Stimulated activated effector memory CD8-positive, alpha-beta T cell treated with anti-CD3 and anti-CD28 coated beads, Interleukin-12 subunit alpha, Interleukin-12 subunit beta, amount 100 ng/mL, for 72 hours (primary cell): Measurements from ENCODE around the gene GSTK1.
"Not testable (repeated sequence)": the region's sequence is repeated elsewhere in the genome, so short reads cannot be mapped to it uniquely, and the experiment has no call there.

ENCODE experiments used
- ATAC-seq: fragments of 150-1000 bp; cut with Tn5 transposase; 2 replicates; pipeline ENCODE4 v1.10.0; 2021
- DNase-seq, 2 donors: peaks; one replicate each; pipeline ENCODE4 v3.0.0; 2021 to 2022; ENCODE audit warnings: low spot score in 2 of 2
- H3K27ac Mint-ChIP-seq: one replicate; pipeline ENCODE4 v1.8.0; 2022; ENCODE audit warnings: mild to moderate bottlenecking, mixed read lengths
- H3K36me3 Mint-ChIP-seq: one replicate; pipeline ENCODE4 v1.8.0; 2022; ENCODE audit warnings: mild to moderate bottlenecking, mixed read lengths
- H3K4me1 Mint-ChIP-seq: one replicate; pipeline ENCODE4 v1.8.0; 2022; ENCODE audit warnings: mixed read lengths
- H3K4me3 Mint-ChIP-seq: one replicate; pipeline ENCODE4 v1.8.0; 2022; ENCODE audit warnings: mild to moderate bottlenecking, mixed read lengths
- H3K9me3 Mint-ChIP-seq: one replicate; pipeline ENCODE4 v1.8.0; 2022; ENCODE audit warnings: mixed read lengths

GSTK1 gene

DNA sequence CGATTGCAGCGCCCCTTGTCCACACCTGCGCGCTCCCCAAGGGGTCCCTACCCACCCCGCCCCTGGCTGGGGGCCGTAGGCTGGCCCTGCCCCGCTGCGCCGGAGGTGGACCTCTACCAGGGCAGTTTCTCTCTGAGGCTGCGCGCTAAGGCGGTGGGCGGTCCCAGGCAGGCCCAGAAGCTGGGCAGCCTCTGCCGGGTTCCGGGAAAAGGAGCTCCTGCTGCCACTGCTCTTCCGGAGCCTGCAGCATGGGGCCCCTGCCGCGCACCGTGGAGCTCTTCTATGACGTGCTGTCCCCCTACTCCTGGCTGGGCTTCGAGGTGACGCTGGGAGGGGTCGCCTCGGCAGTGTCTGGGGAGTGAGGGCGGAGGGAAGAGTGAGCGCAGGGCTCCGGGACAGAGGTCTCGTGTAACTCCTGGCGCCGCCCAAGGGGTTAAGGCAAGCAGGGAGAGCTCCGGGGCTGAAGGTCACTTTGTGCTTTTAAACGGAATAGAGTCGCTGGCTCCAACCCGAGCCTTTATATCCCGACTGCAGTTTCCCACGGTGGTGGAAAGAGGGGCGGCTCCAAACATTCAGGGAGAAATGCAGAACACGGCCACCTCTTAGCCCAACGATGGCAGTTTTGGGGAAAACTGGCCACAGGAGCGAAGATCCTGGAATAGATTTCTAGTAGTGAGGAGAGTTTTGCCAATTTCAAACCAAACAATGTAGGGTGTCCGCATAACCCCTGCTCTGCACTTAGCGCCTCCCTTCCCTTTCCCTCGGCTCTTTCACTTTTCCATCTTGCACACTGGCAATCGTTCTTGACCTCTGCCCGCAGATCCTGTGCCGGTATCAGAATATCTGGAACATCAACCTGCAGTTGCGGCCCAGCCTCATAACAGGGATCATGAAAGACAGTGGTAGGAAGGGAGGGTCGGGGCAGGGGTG lies at the start of gene GSTK1:
Gene GSTK1 (plus strand): TSS at position 176 of the 930 bp plus-strand sequence. CDS start 73 bp downstream, at position 249.
- peaks cover 45% of the 10 kb centered on the region for H3K36me3 Mint-ChIP-seq
- peaks cover 41% of the 10 kb centered on the region for H3K4me1 Mint-ChIP-seq
- peak within 1 kb of the TSS; percentile 99 for H3K4me3 Mint-ChIP-seq
- ATAC-seq: peak; percentile 98
- DNase-seq: peak; percentile 60 to 89
- peak within 1 kb of the TSS; percentile 98 for H3K27ac Mint-ChIP-seq
- no peaks in the 10 kb centered on the region for H3K9me3 Mint-ChIP-seq

DNA sequence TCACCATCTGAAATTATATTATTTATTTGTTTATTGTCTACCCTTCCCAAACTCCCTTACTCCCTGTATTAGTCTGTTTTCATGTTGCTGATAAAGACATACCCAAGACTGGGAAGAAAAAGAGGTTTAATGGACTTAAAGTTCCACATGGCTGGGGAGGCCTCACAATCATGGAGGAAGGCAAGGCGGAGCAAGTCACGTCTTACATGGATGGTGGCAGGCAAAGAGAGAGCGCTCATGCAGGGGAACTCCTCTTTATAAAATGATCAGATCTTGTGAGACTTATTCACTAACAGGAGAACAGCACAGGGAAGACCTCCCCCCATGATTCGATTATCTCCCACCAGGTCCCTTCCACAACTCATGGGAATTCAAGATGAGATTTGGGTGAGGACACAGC lies 49.8 kb upstream of the GSTK1 start:
- H3K4me3 Mint-ChIP-seq, H3K9me3 Mint-ChIP-seq, H3K36me3 Mint-ChIP-seq, H3K4me1 Mint-ChIP-seq, DNase-seq, H3K27ac Mint-ChIP-seq, ATAC-seq: not testable (repeated sequence)

DNA sequence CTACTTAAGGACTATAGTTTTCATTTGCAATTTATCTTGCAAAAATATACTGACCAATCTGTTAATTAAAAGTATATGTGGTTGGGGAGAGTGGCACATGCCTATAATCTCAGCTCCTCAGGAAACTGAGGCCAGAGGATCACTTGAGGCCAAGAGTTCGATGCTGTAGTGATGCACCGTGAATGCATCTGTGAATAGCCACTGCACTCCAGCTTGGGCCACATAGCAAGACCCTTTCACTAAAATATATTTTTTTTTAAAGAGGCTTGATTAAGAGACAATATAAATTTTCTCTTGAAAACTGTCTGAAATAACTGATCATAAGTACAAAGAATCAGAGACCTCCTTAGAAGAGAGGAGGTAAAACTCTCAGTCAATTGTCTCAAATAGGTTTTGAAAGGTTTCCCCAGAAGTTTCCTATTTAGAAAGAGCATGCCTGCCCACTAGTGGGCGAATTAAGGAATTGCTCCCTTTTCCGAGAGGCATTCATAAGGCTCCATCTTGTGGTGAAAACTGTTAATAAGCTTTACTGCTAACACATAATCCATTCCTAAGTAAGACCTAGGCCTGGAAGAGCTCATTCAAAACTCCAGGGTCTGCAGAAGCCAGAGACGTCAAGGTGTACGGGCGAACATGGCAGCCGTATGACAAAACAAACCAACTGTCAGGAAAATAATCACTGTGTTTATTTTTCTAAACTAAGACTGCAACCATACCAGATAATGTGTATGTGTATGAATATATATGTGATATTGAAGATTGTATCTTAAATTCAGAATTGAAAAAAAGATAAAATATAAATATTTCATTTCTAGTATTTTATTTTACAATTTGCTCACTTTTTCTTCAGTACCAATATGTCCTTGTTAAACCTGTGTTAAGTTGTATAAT lies 48.2 kb upstream of the GSTK1 start:
- Mint-ChIP-seq H3K4me3 (no peak overlapping the region), H3K36me3 (no peaks in the 10 kb centered on the region), H3K27ac (no peak overlapping the region), H3K9me3 (no peaks in the 10 kb centered on the region), H3K4me1 (no peaks in the 10 kb centered on the region)
- ATAC-seq (peak; percentile 69), DNase-seq (peak; percentile 36 to 69)

DNA sequence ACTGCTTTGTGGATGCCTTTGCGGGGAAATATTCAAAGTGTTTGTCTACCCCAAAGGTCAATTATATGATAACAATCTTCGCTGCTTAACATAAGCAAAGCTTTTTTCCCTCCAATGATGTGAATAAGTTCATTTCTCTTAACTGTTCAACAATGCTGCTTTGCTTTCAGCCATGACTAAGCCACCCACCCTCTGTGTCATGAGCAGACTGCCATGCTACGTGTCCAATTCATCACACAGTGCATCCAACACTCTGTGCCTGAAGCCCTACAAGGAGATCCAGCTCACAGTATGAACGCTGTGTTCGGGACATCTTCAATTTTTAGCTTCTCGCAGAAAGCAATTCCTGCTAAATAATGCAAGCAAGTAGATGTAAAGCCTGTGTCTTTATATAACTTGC lies 47.1 kb upstream of the GSTK1 start:
- Mint-ChIP-seq H3K9me3 (no peaks in the 10 kb centered on the region), H3K27ac (no peak overlapping the region), H3K4me3 (no peak overlapping the region), H3K4me1 (no peaks in the 10 kb centered on the region), H3K36me3 (no peaks in the 10 kb centered on the region)
- DNase-seq (no peak), ATAC-seq (no peak)

DNA sequence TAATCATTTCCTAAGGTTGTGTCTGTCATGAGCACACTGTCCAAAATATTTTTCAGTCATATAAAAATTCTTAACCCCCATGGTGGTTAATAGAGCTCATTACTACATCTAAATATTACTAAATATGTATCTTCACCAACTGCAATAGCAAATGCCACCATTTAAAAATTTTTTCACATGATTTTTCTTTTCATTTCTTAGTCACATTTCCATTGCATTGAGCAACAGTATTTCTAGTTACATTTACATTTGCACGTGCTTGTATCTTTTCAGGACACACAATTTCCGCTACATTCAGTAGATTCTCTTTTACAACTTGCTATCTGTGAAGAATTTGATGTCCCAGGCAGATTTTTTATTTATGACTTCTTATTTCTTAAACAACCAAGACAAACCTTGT lies 46.6 kb upstream of the GSTK1 start:
- ATAC-seq (no peak), DNase-seq (no peak)
- Mint-ChIP-seq H3K4me1 (no peaks in the 10 kb centered on the region), H3K4me3 (no peak overlapping the region), H3K27ac (no peak overlapping the region), H3K36me3 (no peaks in the 10 kb centered on the region), H3K9me3 (no peaks in the 10 kb centered on the region)

DNA sequence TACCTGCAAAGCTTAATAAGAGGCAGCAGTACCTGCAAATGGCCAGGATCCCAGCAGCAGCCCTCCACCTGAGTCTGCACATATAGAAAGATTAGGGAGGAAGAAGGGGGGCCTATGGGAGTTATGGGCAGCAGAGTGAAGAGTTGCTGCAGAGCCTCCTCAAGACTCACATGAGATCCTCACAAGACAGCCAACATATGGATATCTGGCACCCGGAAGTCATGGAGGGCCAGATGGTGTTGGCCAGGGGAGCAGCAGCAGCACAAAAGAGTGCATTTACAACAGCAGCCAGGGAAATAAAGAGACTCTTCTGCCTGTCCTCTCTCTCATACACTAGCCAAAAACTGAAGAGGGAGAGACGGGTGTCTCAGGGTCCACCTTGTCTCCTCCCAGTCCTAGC lies 45.4 kb upstream of the GSTK1 start:
- H3K4me3 Mint-ChIP-seq: no peak overlapping the region
- H3K27ac Mint-ChIP-seq: no peak overlapping the region
- H3K4me1 Mint-ChIP-seq: no peaks in the 10 kb centered on the region
- no peaks in the 10 kb centered on the region for H3K9me3 Mint-ChIP-seq
- ATAC-seq: no peak
- DNase-seq: no peak
- H3K36me3 Mint-ChIP-seq: no peaks in the 10 kb centered on the region

DNA sequence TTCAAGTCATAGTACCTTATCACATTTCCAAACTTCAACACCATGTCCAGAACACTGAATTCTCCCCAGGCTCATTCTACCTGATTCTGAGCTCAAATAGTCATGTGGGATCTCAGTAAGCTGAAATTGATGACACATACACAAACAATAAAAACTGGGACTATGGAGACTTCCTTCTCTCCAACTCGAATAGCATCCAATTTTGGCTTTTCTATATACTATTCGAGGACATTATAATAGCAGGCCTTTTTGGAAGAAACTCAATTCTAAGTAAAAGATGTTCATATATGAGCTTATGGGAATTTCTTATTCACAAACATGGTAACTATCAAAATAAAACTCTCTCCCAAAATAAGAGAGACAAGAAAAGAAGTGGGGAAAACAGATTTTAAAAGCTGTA lies 42.0 kb upstream of the GSTK1 start:
- Mint-ChIP-seq H3K36me3 (no peaks in the 10 kb centered on the region), H3K27ac (no peak overlapping the region), H3K4me3 (no peak overlapping the region), H3K9me3 (no peaks in the 10 kb centered on the region), H3K4me1 (no peaks in the 10 kb centered on the region)
- ATAC-seq (no peak), DNase-seq (no peak)

DNA sequence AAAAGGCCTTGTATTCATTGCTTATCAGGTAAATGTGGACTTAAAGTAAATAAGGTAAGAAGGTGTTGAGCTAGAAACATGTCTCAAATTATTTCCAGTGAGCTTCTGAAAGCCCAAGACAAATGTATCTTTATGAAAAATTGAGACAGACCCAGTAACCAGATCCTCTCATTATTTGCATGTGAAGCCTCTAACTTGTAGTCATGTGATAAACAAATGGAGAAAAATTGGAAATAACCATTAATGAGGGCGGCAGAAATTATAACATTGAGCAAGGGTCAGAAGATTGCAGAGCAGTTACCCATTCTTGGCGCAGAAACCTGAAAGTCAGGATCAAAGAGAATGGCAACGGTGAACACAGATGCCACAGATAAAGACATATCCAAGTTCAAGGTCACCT lies 41.5 kb upstream of the GSTK1 start, which contains the start of gene TAS2R40:
Gene TAS2R40 (plus strand): TSS at position 301 of the 400 bp plus-strand sequence. CDS start 42 bp downstream, at position 343.
- Mint-ChIP-seq H3K36me3 (no peaks in the 10 kb centered on the region), H3K27ac (no peak within 1 kb of the TSS), H3K4me1 (no peaks in the 10 kb centered on the region), H3K4me3 (no peak within 1 kb of the TSS), H3K9me3 (no peaks in the 10 kb centered on the region)
- DNase-seq: no peak
- ATAC-seq: no peak

DNA sequence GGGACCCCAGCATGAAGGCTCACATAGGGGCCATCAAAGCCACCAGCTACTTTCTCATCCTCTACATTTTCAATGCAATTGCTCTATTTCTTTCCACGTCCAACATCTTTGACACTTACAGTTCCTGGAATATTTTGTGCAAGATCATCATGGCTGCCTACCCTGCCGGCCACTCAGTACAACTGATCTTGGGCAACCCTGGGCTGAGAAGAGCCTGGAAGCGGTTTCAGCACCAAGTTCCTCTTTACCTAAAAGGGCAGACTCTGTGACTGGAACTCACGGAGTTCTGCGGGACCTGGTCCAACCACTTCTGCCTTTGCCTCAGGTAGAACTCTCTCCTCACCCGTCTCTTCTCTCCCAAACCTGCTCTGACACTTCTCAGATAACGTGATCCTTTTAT lies 40.5 kb upstream of the GSTK1 start:
- no peaks in the 10 kb centered on the region for H3K36me3 Mint-ChIP-seq
- no peaks in the 10 kb centered on the region for H3K4me1 Mint-ChIP-seq
- DNase-seq: no peak
- H3K4me3 Mint-ChIP-seq: no peak overlapping the region
- ATAC-seq: no peak
- no peak overlapping the region for H3K27ac Mint-ChIP-seq
- no peaks in the 10 kb centered on the region for H3K9me3 Mint-ChIP-seq

DNA sequence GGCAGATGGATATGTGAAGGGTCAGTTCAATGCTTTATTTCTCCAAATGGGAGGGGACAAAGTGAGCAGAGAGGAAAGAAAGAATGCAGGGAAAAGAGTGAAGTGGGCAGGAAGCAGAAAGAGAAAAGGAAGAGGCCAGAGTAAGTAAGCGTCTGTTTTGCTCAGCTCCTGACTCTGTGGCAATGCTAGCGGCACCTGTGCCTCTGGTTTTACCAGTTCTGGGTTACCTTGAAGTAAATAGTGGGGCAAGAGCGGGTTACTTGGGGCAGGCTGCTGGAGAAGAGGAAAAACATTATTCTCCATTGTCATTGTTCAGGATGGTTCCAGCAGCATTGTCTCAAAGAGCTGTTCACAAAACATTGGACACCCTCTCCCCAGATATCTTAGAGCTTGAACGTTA lies 39.5 kb upstream of the GSTK1 start:
- DNase-seq: no peak
- ATAC-seq: no peak
- Mint-ChIP-seq H3K4me3 (no peak overlapping the region), H3K9me3 (no peaks in the 10 kb centered on the region), H3K4me1 (no peaks in the 10 kb centered on the region), H3K36me3 (no peaks in the 10 kb centered on the region), H3K27ac (no peak overlapping the region)

DNA sequence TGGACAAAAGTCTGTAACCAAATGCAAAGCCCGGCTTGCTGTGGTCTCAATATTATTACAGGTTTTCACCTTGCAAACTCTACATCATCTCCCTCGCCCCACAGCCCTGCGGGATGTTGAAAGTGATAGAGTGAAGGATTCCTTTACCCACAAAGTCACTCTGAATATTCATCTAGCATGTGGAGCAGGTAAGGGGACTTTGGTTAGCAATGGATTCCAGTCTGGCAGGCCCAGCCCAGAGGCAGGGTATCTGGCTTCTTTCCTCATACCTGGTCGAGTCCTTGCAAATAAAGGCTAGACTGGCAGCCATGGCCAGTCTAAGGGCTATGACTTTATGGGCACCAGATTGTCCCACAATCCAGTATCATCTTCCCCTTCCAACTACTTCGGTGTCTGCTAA lies 38.2 kb upstream of the GSTK1 start:
- H3K36me3 Mint-ChIP-seq: no peaks in the 10 kb centered on the region
- no peaks in the 10 kb centered on the region for H3K4me1 Mint-ChIP-seq
- H3K27ac Mint-ChIP-seq: no peak overlapping the region
- ATAC-seq (no peak), DNase-seq (no peak)
- H3K9me3 Mint-ChIP-seq: no peaks in the 10 kb centered on the region
- H3K4me3 Mint-ChIP-seq: no peak overlapping the region

DNA sequence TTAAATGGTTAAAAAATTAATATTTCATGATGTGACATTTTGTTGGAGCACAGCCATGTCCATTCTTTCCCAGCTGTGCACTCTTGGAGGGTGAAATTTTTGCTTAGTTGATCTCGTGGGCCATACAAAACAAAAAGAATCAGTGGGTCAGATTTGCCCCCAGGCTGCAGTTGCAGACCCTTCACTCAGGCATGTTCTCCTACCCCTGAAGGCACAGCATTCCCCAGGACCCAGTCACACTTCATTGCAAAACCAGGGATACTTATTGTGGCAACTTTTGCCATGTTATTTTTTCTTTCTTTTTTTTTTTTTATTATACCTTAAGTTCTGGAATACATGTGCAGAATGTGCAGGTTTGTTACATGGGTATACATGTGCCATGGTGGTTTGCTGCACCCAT lies 35.4 kb upstream of the GSTK1 start:
- Mint-ChIP-seq H3K27ac (no peak overlapping the region), H3K9me3 (no peaks in the 10 kb centered on the region), H3K36me3 (no peaks in the 10 kb centered on the region), H3K4me3 (no peak overlapping the region), H3K4me1 (no peaks in the 10 kb centered on the region)
- DNase-seq (no peak), ATAC-seq (no peak)

DNA sequence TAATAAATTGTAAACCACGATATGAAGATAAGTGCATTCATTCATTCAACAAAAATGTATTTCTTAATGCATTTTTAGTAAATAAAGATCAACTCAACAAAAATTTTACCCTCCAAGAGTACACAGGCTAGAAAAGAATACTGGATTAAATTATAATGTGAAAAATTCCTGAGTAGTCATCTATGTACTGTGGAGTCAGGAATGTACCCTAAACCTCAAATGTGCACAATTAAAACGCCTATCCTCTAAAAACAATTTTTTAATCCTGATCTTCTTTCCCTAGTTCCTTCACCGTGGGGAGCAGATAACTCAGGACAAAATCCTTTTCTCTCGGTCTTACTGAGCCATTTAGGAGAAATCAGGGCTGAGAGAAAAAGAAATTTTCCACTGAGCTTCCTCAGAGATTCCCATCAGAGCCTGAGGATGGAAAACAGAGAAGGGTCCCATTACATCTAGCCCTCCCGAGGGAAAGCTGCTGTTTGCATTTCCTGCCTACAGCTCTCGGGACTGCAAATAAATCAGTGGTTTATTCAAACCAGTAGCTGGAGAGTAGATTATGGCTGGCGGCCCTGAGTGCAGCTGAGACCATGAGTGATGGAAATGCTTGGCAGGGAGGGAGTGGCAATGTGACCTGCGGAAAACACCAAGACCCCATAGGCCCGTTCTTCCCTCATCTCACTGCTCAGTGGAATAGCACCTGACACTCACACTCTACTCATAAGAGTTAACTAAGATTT lies 34.0 kb upstream of the GSTK1 start:
- DNase-seq (no peak), ATAC-seq (no peak)
- Mint-ChIP-seq H3K36me3 (no peaks in the 10 kb centered on the region), H3K9me3 (no peaks in the 10 kb centered on the region), H3K27ac (no peak overlapping the region), H3K4me3 (no peak overlapping the region), H3K4me1 (no peaks in the 10 kb centered on the region)

DNA sequence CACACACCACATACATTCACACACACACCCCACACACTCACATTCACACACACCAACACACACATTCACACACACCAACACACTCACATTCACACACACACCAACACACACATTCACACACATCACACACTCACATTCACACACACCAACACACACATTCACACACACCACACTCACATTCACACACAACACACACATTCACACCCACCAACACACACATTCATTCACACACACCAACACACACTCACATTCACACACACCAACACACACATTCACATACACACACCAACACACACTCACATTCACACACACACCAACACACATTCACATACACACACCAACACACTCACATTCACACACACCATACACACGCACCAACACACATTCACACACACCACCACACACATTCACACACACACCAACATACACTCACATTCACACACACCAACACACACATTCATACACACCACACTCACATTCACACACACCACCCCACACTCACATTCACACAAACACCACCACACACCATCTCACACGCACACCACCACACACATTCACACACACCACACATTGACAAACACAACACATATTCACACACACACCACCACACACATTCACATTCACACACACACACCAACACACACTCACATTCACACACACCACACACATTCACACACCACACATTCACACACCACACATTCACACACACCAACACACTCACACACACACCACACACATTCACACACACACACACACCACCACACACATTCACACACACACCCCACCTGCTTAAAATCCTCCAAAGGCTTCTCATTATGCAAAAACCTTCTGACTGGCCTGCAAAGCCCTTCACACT lies 32.4 kb upstream of the GSTK1 start:
- H3K27ac Mint-ChIP-seq: no peak overlapping the region
- no peaks in the 10 kb centered on the region for H3K36me3 Mint-ChIP-seq
- no peak overlapping the region for H3K4me3 Mint-ChIP-seq
- DNase-seq: no peak
- no peaks in the 10 kb centered on the region for H3K4me1 Mint-ChIP-seq
- H3K9me3 Mint-ChIP-seq: peaks cover 6% of the 10 kb centered on the region
- no peak for ATAC-seq
